HCT116 (cell line): ENCODE measurements around the gene CAMK1D. TPM values are rescaled to one million over a fixed set of nuclear protein-coding genes. Genes with fewer than 3 reads are reported as not detected.

Experiments
- ATAC-seq: fragments of 200-7000 bp; cut with Tn5 transposase; 2 replicates; pipeline ENCODE4 v1.9.1; 2020; ENCODE audit warnings: mild to moderate bottlenecking, moderate library complexity
- BruUV-seq: library from RNA; stranded (reverse); fragments of 400-500 nt; replicated peaks from 2 replicates; lab custom pipeline; 2021; lab: Mats Ljungman, UMichigan
- CTCF ChIA-PET: fragments of 300-600 bp; sonication (Branson Sonifier 250); formaldehyde crosslinking; loops from one replicate; lab custom pipeline; 2021; ENCODE audit warnings: antibody characterized with exemption; lab: Charles Lee
- POLR2A ChIA-PET: fragments of 300-600, 350-600 bp; sonication (Branson Sonifier 250); formaldehyde crosslinking; loops from one replicate; lab custom pipeline; 2021; ENCODE audit warnings: antibody characterized with exemption; lab: Charles Lee
- RAD21 ChIA-PET, 2 experiments: fragments of 300-600 bp; sonication (Branson Sonifier 250); formaldehyde crosslinking; loops; one replicate each; lab custom pipeline; 2023; ENCODE audit warnings: low total read pairs in 2 of 2; ENCODE audit not compliant: uncharacterized antibody in 2 of 2, unreplicated experiment in 2 of 2, low non-redundant PET in 1 of 2; lab: Charles Lee
- DNase-seq: peaks from one replicate; pipeline ENCODE4 v3.0.0-alpha.2; 2010; ENCODE audit warnings: low read depth, low spot score
- H2AFZ ChIP-seq: fragments of 200-600 bp; shearing (Covaris generic), sonication (generic); 2 replicates; pipeline ENCODE4 v1.6.1; 2017; ENCODE audit warnings: low read depth, mixed run types, mixed read lengths, antibody characterized with exemption, low read length; ENCODE audit not compliant: poor library complexity, severe bottlenecking
- H3K27ac ChIP-seq: 2 replicates; pipeline ENCODE4 v1.5.1; 2012; ENCODE audit warnings: low read depth, low read length
- H3K27me3 ChIP-seq: fragments of 200-600 bp; sonication (generic); 2 replicates; pipeline ENCODE4 v1.6.1; 2016; ENCODE audit warnings: mixed run types, low read length, mixed read lengths; ENCODE audit not compliant: insufficient read depth
- H3K36me3 ChIP-seq, 2 experiments: fragments of 200-500 bp in 1 of 2; fragments of 200-600 bp in 1 of 2; sonication (Bioruptor generic) in 1 of 2; sonication (generic) in 1 of 2; 2 replicates each; pipeline versions ENCODE4 v1.5.1 to v1.6.1; 2014 to 2016; ENCODE audit warnings: low read length in 2 of 2, inconsistent platforms in 1 of 2, mixed read lengths in 1 of 2, mixed run types in 1 of 2; ENCODE audit not compliant: insufficient read depth in 2 of 2, control insufficient read depth in 1 of 2
- H3K4me1 ChIP-seq, 2 experiments: fragments of 200-600 bp in 1 of 2; sonication (generic) in 1 of 2; 2 replicates each; pipeline versions ENCODE4 v1.5.1 to v1.6.1; 2012 to 2017; ENCODE audit warnings: low read length in 2 of 2, inconsistent platforms in 1 of 2, mild to moderate bottlenecking in 1 of 2, mixed read lengths in 1 of 2, mixed run types in 1 of 2, moderate library complexity in 1 of 2; ENCODE audit not compliant: insufficient read depth in 2 of 2, control insufficient read depth in 1 of 2
- H3K4me2 ChIP-seq: fragments of 200-600 bp; sonication (generic); 2 replicates; pipeline ENCODE4 v1.6.1; 2017; ENCODE audit warnings: mixed run types, low read length, mixed read lengths
- H3K4me3 ChIP-seq, 2 experiments: fragments of 200-600 bp in 1 of 2; sonication (generic) in 1 of 2; replicated peaks in 1 of 2; 2 replicates each; pipeline ENCODE4 v1.5.1; 2011 to 2016; ENCODE audit warnings: low read length in 2 of 2, control low read depth in 1 of 2, low read depth in 1 of 2, mild to moderate bottlenecking in 1 of 2, mixed read lengths in 1 of 2, mixed run types in 1 of 2
- H3K79me2 ChIP-seq: fragments of 200-600 bp; sonication (generic); 2 replicates; pipeline ENCODE4 v1.6.1; 2017; ENCODE audit warnings: mild to moderate bottlenecking, mixed run types, low read length, moderate library complexity, mixed read lengths; ENCODE audit not compliant: insufficient read depth
- H3K9ac ChIP-seq: fragments of 200-600 bp; sonication (generic); 2 replicates; pipeline ENCODE4 v1.6.1; 2016; ENCODE audit warnings: low read length, mixed read lengths
- H3K9me2 ChIP-seq: fragments of 200-600 bp; sonication (generic), shearing (Covaris generic); 2 replicates; pipeline ENCODE4 v1.6.1; 2017; ENCODE audit warnings: mixed run types, mild to moderate bottlenecking, moderate library complexity; ENCODE audit not compliant: insufficient read depth
- H3K9me3 ChIP-seq, 2 experiments: fragments of 200-500 bp in 1 of 2; fragments of 200-600 bp in 1 of 2; sonication (Bioruptor generic) in 1 of 2; sonication (generic) in 1 of 2; 2 replicates each; pipeline ENCODE4 v1.6.1; 2014 to 2017; ENCODE audit warnings: low read length in 2 of 2, mixed read lengths in 2 of 2, inconsistent platforms in 1 of 2, low read depth in 1 of 2, mild to moderate bottlenecking in 1 of 2, mixed run types in 1 of 2, moderate library complexity in 1 of 2; ENCODE audit not compliant: control insufficient read depth in 1 of 2, insufficient read depth in 1 of 2
- H4K20me1 ChIP-seq: fragments of 200-600 bp; sonication (generic), shearing (Covaris generic); 2 replicates; pipeline ENCODE4 v1.6.1; 2017; ENCODE audit warnings: mixed run types, mild to moderate bottlenecking, moderate library complexity; ENCODE audit not compliant: insufficient read depth
- CBX3 ChIP-seq: IDR thresholded peaks from 2 replicates; pipeline ENCODE4 v1.6.1; 2012; ENCODE audit warnings: low read depth
- EZH2phosphoT487 ChIP-seq: fragments of 200-600 bp; IDR thresholded peaks from 2 replicates; pipeline ENCODE4 v1.6.1; 2018; ENCODE audit warnings: antibody characterized with exemption, borderline replicate concordance
- FOSL1 ChIP-seq: IDR thresholded peaks from 2 replicates; pipeline ENCODE4 v1.6.1; 2012; ENCODE audit warnings: low read depth
- JUND ChIP-seq: IDR thresholded peaks from 2 replicates; pipeline ENCODE4 v1.6.1; 2012
- SRF ChIP-seq: IDR thresholded peaks from 2 replicates; pipeline ENCODE4 v1.6.1; 2012; ENCODE audit warnings: low read depth
- TCF7L2 ChIP-seq: IDR thresholded peaks from 2 replicates; pipeline ENCODE4 v1.7.0; 2011; ENCODE audit warnings: borderline replicate concordance, inconsistent platforms; ENCODE audit not compliant: insufficient read depth, insufficient read length; ENCODE audit errors: extremely low read depth
- ZNF274 ChIP-seq: fragments of 200-500 bp; sonication (Bioruptor generic); IDR thresholded peaks from 2 replicates; pipeline ENCODE4 v1.6.1; 2014; ENCODE audit warnings: mild to moderate bottlenecking, low read depth, low read length, inconsistent platforms
- intact Hi-C: fragments of 100-400 bp; cut with micrococcal nuclease; formaldehyde crosslinking; loops from 2 replicates; pipeline ENCODE4 v1.10.0; 2022
- total RNA-seq: library from RNA; stranded (reverse); gene quantifications from one replicate; pipeline ENCODE4 v1.2.1, GENCODE V29; 2021; ENCODE audit not compliant: unreplicated experiment
- TF ChIP-seq, protein P1 (sequence below): IDR thresholded peaks from 2 replicates; pipeline ENCODE4 v1.6.1; 2012
- TF ChIP-seq, protein P2 (sequence below): IDR thresholded peaks from 2 replicates; pipeline ENCODE4 v1.6.1; 2011; ENCODE audit warnings: mild to moderate bottlenecking, low read length, moderate library complexity; ENCODE audit not compliant: insufficient replicate concordance; ENCODE audit errors: extremely low read depth
- TF ChIP-seq, protein P3 (sequence below): IDR thresholded peaks from 2 replicates; pipeline ENCODE4 v1.6.1; 2012

CAMK1D gene
- total RNA-seq, 1 experiment from 2014 or later, result 9.6 TPM

DNA sequence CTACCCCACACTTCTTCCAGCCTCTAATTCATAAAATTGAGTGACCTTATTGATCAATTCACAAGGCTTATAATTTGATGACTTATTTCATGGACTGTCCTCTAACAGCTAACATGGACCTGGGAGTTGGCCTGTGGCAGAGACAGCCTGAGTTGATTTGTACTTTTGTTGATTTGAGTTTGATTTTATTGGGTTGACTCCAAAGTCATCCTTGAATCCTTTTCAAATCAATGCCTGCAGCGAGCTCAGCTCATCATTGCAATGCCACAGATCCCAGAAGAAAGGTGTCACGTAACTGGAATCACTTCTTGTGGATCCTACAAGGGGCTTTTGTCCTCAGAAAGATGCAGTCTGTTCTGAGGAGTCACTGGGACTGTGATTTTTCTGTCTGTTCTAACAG is 138.0 kb downstream of the CAMK1D start:
- Histone ChIP-seq H3K36me3 (no peaks in the 10 kb centered on the region), H3K4me2 (no peak overlapping the region), H3K27me3 (no peaks in the 10 kb centered on the region), H2AFZ (no peak overlapping the region), H4K20me1 (no peaks in the 10 kb centered on the region), H3K9me3 (no peaks in the 10 kb centered on the region), H3K79me2 (no peaks in the 10 kb centered on the region), H3K27ac (no peak overlapping the region), H3K9me2 (no peaks in the 10 kb centered on the region), H3K4me1 (peaks cover 0 to 6% of the 10 kb centered on the region in 2 experiments; a peak in 1 of 4 replicates), H3K4me3 (no peak overlapping the region), H3K9ac (no peak overlapping the region)
- BruUV-seq, result no TSS peak
- ChIA-PET CTCF (no interaction called here), POLR2A (no interaction called here), RAD21 (no interaction called here)
- intact Hi-C loops, result no loop called here
- no peak for DNase-seq
- no peak for ATAC-seq
- TF ChIP-seq FOSL1 (no peak), CBX3 (no peak), EZH2phosphoT487 (no peak), JUND (no peak), SRF (no peak), TCF7L2 (no peak), ZNF274 (no peak)
- TF ChIP-seq, protein P1, sequence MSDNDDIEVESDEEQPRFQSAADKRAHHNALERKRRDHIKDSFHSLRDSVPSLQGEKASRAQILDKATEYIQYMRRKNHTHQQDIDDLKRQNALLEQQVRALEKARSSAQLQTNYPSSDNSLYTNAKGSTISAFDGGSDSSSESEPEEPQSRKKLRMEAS, result no peak
- TF ChIP-seq, protein P2, sequence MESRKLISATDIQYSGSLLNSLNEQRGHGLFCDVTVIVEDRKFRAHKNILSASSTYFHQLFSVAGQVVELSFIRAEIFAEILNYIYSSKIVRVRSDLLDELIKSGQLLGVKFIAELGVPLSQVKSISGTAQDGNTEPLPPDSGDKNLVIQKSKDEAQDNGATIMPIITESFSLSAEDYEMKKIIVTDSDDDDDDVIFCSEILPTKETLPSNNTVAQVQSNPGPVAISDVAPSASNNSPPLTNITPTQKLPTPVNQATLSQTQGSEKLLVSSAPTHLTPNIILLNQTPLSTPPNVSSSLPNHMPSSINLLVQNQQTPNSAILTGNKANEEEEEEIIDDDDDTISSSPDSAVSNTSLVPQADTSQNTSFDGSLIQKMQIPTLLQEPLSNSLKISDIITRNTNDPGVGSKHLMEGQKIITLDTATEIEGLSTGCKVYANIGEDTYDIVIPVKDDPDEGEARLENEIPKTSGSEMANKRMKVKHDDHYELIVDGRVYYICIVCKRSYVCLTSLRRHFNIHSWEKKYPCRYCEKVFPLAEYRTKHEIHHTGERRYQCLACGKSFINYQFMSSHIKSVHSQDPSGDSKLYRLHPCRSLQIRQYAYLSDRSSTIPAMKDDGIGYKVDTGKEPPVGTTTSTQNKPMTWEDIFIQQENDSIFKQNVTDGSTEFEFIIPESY, result no peak
- TF ChIP-seq, protein P3, sequence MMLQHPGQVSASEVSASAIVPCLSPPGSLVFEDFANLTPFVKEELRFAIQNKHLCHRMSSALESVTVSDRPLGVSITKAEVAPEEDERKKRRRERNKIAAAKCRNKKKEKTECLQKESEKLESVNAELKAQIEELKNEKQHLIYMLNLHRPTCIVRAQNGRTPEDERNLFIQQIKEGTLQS, result no peak
